Measurements from ENCODE around the gene DDIT4. TPM values are rescaled to one million over a fixed set of nuclear protein-coding genes. Genes with fewer than 3 reads are reported as not detected.
A peak's percentile ranks its signal among the peaks of the same experiment; 100 is the strongest.

DDIT4 gene
- total RNA-seq, 4 donors from 2014 or later: 93.0 to 309 (median 134) TPM

DNA sequence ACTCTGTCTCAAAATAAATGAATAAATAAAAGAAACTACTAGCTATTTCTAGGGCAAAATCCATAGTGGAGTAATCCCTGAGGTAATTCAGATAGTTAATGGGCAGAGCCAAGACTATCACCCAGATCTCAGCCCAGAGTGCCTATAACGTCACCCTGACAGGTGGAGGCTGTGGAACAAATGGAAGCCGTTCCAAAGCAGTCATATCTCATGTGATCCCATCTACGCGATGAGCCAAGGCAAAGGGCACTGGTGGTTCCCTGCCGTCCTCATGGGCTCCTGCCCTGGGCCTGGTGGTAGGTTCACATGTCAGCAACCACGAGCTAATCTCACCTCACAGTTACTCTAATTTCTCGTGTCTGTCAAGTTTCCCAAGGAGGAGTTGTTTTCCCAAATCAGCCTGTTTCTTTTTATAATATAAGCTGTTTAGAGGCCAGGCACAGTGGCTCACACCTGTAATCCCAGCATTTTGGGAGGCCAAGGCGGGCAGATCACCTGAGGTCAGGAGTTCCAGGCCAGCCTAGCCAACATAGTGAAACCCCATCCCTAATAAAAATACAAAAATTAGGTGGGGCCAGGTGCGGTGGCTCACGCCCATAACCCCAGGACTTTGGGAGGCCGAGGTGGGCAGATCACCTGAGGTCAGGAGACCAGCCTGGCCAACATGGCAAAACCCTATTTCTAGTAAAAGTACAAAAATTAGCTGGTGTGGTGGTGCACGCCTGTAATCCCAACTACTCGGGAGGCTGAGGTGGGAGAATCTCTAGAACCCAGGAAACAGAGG is 35.1 kb upstream of the DDIT4 start:
- no peaks in the 10 kb centered on the region for H3K9me3 ChIP-seq
- peaks cover 9 to 18% of the 10 kb centered on the region in 2 donors for H3K4me1 ChIP-seq
- H3K27me3 ChIP-seq: no peaks in the 10 kb centered on the region
- 94 to 96% methylated on average over 13 of the region's 13 CpGs for WGBS, 2 donors
- no peak overlapping the region for H3K4me3 ChIP-seq (replicated peaks in 1 of 3)
- TF ChIP-seq, protein P1, sequence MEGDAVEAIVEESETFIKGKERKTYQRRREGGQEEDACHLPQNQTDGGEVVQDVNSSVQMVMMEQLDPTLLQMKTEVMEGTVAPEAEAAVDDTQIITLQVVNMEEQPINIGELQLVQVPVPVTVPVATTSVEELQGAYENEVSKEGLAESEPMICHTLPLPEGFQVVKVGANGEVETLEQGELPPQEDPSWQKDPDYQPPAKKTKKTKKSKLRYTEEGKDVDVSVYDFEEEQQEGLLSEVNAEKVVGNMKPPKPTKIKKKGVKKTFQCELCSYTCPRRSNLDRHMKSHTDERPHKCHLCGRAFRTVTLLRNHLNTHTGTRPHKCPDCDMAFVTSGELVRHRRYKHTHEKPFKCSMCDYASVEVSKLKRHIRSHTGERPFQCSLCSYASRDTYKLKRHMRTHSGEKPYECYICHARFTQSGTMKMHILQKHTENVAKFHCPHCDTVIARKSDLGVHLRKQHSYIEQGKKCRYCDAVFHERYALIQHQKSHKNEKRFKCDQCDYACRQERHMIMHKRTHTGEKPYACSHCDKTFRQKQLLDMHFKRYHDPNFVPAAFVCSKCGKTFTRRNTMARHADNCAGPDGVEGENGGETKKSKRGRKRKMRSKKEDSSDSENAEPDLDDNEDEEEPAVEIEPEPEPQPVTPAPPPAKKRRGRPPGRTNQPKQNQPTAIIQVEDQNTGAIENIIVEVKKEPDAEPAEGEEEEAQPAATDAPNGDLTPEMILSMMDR (IDR thresholded peaks at IDR 0.05): no peak
- TF ChIP-seq POLR2A (IDR thresholded peaks at IDR 0.05): no peak
- peaks cover 13 to 26% of the 10 kb centered on the region in 2 donors for H3K36me3 ChIP-seq
- intact Hi-C loops (cut with DNase I): no loop called here
- H3K27ac ChIP-seq: no peak overlapping the region
- DNase-seq: no peak

DNA sequence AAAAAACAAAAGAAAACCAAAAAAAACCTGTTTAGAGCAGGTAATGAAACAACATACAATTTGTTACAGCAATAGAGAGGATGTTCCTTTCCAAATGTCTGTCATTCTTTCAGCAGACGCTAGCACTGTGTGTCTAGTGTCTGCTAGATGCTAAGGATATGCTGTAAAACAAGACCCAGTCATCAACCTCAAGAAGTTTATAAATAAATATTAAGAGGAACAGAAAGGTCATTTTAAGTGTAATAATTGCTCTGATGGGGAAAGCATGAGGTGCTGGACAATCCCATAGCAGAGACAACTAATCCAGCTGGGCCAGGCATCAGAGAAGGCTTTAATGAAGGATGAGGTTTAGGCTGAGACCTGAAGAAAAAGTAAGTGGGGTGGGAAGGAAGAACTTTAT is 34.3 kb upstream of the DDIT4 start:
- TF ChIP-seq POLR2A (IDR thresholded peaks at IDR 0.05): no peak
- TF ChIP-seq, protein P1 (IDR thresholded peaks at IDR 0.05): no peak
- Histone ChIP-seq H3K9me3 (no peaks in the 10 kb centered on the region), H3K27me3 (no peaks in the 10 kb centered on the region), H3K4me1 (peaks cover 16 to 26% of the 10 kb centered on the region in 2 donors), H3K4me3 (replicated peaks in 1 of 3) (no peak overlapping the region), H3K36me3 (peaks cover 5 to 18% of the 10 kb centered on the region in 2 donors), H3K27ac (no peak overlapping the region)
- 78 to 91% methylated on average over 1 of the region's 1 CpG for WGBS, 2 donors
- intact Hi-C loops (cut with DNase I): no loop called here
- DNase-seq: no peak

DNA sequence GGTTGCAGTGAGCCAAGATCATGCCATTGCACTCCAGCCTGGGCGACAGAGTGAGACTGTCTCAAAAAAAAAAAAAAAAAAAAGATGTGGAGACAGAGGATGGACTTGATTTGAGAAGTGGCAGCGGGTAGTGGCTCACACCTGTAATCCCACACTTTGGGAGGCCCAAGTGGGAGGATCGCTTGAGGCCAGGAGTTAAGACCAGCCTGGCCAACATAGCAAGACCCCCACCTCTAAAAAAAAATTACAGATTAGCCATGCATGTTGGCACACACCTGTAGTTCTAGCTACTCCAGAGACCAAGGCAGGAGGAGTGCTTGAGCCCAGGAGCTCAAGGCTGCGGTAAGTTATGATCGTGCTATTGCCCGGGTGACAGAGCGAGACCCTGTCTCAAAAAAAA is 33.4 kb upstream of the DDIT4 start:
- Histone ChIP-seq H3K4me3 (replicated peaks in 1 of 3) (no peak overlapping the region), H3K36me3 (peaks cover 0 to 9% of the 10 kb centered on the region in 2 donors), H3K27ac (no peak overlapping the region), H3K9me3 (no peaks in the 10 kb centered on the region), H3K4me1 (peaks cover 26 to 36% of the 10 kb centered on the region in 2 donors), H3K27me3 (no peaks in the 10 kb centered on the region)
- DNase-seq: no peak
- TF ChIP-seq POLR2A (IDR thresholded peaks at IDR 0.05): no peak
- TF ChIP-seq, protein P1 (IDR thresholded peaks at IDR 0.05): no peak
- 91 to 98% methylated on average over 7 of the region's 7 CpGs for WGBS, 2 donors
- intact Hi-C loops (cut with DNase I): no loop called here

DNA sequence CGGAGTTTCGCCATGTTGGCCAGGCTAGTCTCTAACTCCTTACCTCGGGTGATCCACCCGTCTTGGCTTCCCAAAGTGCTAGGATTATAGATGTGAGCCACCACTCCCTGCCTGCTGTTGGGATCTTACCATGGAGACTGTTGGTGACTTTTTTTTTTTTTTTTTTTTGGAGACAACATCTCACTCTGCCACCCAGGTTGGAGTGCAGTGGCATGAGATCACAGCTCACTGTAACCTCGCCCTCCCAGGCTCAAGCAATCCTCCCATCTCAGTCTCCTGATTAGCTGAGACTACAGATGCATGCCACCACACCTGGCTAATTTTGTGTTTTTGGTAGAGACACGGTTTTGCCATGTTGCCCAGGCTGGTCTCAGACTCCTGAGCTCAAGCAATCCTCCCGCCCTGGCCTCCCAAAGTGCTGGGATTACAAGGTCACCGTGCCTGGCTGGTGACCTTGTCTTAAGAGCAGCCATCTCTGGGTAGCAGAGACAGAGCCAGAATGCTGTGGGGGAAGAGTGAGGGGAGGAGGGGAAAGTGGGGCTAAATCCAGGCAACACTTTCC is 32.0 kb upstream of the DDIT4 start:
- TF ChIP-seq POLR2A (IDR thresholded peaks at IDR 0.05): no peak
- TF ChIP-seq, protein P1 (IDR thresholded peaks at IDR 0.05): no peak
- DNase-seq: no peak
- H3K9me3 ChIP-seq: no peaks in the 10 kb centered on the region
- H3K36me3 ChIP-seq: no peaks in the 10 kb centered on the region
- WGBS, 2 donors: 85 to 87% methylated on average over 8 of the region's 8 CpGs
- H3K27me3 ChIP-seq: no peaks in the 10 kb centered on the region
- peaks cover 37 to 49% of the 10 kb centered on the region in 2 donors for H3K4me1 ChIP-seq
- no peak overlapping the region for H3K4me3 ChIP-seq (replicated peaks in 1 of 3)
- intact Hi-C loops (cut with DNase I): no loop called here
- peak overlapping the region; percentile 48 to 73 (median 71) for H3K27ac ChIP-seq

DNA sequence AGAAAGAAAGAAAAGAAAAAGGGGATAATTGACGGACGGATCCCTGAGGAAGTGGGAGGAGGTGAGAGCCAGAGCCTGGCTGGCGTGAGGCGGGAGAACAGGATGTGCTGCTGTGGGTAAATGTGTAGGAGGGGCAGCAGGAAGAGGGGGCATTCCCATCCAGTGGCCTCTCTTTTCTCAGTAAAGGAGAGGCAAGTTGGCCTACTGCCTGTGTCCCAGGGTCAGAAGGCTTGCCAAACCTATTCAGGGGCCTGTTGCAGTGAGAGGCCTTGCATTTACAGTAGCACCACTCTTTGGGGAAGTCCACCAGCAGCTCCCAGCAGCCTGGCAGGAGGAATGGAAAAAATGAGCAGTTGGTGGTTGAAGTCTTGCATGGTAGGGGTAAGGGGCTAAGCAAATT is 31.0 kb upstream of the DDIT4 start:
- Histone ChIP-seq H3K27me3 (no peaks in the 10 kb centered on the region), H3K27ac (peak overlapping the region; percentile 57 to 73 (median 71)), H3K36me3 (no peaks in the 10 kb centered on the region), H3K4me1 (peaks cover 46 to 58% of the 10 kb centered on the region in 2 donors), H3K9me3 (no peaks in the 10 kb centered on the region), H3K4me3 (replicated peaks in 1 of 3) (no peak overlapping the region)
- TF ChIP-seq, protein P1 (IDR thresholded peaks at IDR 0.05): no peak
- TF ChIP-seq POLR2A (IDR thresholded peaks at IDR 0.05): no peak
- peak; percentile 35 to 52 for DNase-seq
- intact Hi-C loops (cut with DNase I): no loop called here
- WGBS, 2 donors: 62% methylated on average over 4 of the region's 4 CpGs
